HG02973 (cell line): ENCODE data around the gene DBNDD2.

Experiments
- ATAC-seq: cut with Tn5 transposase; IDR thresholded peaks from one replicate; pipeline ENCODE4 v1.9.1; 2021; ENCODE audit warnings: moderate library complexity; ENCODE audit not compliant: unreplicated experiment

The DBNDD2 gene

DNA sequence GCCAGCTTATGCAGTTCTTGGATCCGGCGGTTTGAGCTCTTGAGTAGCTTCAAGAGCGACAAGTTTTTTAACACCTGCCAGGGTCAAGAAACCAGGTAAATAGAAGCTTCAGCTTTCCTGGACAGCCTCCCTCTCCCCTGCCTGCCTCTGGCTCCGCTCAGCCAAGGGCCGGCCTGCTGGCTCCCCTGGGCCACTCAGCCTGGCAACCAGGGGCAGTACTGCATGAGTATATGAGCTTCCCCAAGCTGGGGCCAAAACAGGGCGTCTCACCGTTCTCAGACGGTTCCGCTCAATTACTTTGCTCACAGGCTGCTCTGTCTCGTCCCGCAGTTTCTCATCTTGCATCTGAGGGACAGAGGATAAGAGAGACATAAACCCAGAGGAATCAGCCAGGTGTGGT lies 30.8 kb upstream of the DBNDD2 start:
- no peak for ATAC-seq

DNA sequence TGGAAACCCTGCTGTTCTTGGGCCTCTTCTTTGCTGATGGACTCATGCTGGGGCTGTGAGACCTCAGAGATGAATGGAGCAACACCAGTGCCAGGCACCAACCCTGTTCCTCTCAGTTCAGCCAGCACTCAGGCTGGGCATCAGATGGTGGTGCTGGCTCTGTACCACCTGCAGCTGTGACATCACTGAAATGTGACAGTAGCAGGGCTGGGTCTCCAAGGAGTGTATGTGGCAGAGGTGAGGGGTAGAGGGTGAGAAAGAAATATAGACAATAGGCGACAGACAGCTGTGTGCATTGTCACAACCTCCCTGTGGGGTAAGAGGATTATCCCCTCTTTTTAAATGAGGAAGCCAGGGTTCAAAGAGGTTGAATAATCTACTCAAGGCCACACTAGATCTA lies 29.9 kb upstream of the DBNDD2 start, which contains the start of gene TP53TG5:
Gene TP53TG5, minus strand, starts transcription at position 135 of the 400 bp plus-strand sequence. Its CDS starts 89 bp downstream, at position 46.
- ATAC-seq: no peak

DNA sequence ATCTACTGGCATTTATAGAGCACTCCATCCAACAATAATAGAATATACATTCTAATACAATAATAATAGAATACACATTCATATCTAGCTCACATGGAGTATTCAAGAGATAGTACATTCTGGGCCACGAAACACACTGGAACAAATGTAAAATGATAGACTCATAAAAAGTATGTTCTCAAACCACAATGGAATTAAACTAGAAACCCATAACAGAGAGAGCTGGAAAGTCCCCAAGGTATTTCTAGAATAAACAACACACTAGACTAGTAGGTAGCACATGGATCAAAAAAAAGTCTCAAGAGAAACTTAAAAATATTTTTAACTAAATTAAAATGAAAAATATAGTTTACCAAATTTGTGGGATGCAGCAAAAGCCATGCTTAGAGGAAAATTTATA lies 20.8 kb upstream of the DBNDD2 start:
- ATAC-seq: no peak

DNA sequence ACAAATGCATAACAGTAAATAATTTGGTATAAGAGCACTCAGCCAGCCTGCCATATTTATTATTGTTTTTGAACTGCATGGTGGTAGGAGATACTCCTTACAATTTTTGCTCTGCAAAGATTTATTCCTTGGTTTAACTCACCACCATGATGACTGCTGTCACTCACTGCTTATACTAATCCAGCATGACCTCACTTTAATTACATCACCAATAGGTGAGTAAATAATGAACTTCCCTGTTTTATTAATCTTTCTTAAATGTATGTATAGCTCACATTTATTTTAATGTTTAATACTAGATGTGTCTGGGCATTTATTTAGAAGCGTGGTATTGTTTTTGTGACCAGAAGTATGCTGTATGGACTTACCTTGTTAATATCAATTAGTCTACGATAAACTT lies 17.2 kb upstream of the DBNDD2 start:
- no peak for ATAC-seq

DNA sequence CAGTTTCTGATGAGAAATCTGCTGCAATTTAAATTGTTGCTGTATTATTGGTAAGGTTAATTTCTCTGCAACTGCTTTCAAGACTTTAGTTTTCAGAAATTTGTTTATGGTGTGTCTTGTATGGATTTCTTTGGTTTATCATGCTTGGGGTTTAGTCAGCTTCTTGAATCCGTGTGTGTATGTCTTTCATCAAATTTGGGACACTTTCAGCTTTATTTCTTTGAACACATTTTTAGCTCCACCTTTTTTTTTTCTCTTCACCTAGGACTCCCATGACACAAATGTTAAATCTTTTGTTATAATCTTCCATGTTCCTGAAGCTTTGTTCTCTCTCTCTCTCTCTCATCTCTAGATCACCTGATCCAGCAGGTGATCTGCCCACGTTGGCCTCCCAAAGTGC lies 16.5 kb upstream of the DBNDD2 start:
- ATAC-seq: no peak

DNA sequence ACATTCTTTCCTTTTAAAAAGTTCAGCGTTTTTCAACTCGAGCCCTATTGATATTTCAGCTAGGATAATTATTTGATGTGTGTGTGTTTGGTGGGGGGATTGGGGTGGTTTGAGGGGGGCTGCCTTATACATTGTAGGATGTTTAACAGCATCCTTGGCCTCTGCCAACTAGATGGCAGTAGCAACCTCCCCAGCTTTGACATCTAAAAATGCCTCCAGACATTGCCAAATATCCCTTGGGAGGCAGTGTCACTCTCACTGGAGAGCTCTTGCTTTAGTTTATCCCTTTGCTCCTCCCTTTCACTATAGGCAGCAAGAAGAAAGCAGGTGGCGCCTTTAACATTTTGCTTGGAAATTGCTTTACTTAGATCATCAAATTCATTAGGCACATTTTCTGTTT lies 15.4 kb upstream of the DBNDD2 start:
- ATAC-seq: no peak

DNA sequence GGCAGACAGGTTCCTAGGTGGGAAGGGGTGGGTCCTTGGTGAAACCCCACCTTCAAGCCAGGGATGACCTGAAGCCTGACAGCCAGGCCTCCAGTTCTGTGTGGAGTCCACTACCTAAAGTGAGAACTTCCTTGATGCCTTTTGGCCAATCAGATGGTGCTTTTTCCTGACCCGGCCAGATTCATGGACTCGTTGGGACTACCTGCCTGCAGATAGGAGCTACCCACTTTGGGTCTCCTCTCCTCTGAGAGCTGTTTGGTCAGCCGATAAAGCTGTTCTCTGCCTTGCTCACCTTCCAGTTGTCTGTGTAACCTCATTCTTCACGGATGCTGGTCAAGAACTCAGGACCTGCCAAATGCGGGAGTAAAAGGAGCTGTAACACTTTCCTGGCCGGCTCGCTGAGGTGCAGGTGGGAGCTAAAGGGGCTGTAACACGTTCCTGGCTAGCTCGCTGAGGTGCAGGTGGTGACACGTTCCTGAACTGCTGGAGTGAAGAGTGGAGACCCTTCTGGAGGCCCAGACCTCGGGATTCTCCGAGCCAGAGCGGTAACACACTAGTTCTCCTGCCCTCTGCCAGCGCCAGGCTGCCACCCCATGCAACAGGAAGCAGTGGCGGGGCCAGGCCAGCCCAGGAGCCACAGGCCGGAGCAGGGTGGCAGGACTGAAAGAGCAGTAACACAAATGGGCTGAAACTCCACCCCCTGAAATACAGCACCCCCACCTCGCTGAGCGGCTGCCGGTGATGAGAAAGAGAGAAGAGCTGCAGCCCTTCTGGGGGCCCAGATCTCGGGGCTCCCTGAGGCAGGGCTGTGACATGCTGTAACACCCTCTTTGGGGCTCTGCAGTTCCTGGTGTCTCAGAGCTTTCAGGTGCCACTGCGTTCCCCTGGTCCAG lies 13.6 kb upstream of the DBNDD2 start:
- ATAC-seq: no peak

DNA sequence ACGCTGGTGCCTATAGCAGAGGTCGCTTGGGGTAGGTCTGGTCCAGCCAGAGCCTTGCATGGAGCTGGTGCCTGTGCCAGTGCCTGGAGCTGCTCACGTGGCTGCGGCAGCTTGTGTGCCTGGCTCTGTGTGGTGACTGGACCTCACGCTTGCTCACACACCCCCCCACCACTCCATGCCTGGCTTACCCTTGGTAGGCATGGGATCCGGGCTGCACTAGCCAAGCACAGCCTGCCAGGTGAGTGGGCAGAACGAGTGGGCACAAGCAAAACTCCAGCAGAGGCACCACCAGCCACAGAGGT lies 13.0 kb upstream of the DBNDD2 start:
- ATAC-seq: no peak

DNA sequence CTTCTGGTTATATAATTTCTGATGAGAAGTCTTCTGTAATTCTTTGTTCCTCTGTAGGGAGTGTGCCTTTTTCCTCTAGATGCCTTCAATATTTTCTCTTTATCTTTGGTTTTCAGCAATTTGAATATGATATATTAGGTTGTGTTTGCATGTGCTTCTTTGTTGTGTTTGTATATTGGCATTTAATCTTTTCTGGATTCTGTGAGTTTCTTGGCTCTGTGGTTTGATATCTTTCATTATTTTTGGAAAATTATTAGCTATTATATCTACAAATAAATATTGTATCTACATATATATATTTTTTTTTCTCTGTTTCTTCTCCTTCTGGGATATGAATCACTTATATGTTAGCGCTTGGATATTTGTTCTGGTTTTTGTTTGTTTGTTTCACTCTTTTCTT lies 9.1 kb upstream of the DBNDD2 start:
- no peak for ATAC-seq

DNA sequence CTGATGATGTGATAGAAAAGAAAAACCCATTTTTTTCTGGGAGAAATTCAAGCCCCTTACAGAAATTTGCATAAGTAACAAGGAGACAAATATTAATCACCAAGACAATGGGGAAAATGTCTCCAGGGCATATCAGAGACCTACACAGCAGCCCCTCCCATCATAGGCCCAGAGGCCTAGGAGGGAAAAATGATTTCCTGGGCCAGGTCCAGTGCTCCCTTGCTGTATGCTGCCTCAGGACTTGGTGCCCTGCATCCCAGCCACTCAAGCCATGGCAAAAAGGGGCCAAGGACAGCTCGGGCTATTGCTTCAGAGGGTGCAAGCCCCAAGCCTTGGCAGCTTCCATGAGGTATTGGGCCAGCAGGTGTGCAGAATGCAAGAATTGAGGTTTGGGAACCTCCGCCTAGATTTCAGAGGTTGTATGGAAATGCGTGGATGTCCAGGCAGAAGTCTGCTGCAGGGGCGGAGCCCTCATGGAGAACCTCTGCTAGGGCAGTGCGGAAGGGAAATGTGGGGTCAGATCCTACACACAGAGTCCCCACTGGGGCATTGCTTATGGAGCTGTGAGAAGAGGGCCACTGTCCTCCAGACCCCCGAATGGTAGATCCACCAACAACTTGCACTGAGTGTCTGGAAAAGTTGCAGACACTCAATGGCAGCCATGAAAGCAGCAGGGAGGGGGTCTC lies 7.6 kb upstream of the DBNDD2 start:
- no peak for ATAC-seq

DNA sequence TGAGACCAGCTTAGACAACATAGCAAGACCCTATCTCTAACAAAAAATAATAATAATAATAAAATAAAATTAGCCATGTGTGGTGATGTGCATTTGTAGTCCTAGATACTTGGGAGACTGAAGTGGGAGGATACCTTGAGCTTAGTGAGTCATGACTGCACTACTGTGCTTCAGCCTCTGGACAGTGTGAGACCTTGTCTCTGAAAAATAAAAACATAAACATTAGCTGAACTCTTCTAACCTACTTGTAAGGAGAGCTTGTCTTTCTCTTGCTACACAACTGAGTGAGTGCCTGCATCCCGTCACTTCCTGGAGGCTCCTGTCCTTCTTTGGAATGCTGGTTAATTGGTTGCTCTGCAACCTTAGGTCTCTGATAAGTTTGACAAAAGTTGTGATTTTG lies 5.1 kb upstream of the DBNDD2 start:
- ATAC-seq: no peak

DNA sequence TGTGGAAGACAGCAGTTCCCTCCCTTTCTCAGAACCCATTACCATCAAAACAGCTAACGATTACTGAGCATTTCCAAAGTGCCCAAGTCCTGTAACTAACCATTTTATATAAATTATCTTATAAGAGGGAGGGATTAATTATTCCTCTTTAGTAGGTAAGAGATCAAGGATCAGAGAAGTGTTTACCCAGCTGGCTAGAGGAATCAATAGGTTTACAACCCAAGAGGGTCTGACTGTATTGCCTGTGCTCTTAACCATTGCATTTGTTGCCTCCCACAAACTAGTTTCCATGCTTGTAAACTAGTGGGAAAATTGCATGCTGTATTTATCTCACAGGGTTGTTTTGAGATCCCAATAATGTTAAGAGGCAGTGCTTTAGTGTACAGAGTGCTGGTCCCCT lies 3.7 kb upstream of the DBNDD2 start:
- ATAC-seq: no peak

DNA sequence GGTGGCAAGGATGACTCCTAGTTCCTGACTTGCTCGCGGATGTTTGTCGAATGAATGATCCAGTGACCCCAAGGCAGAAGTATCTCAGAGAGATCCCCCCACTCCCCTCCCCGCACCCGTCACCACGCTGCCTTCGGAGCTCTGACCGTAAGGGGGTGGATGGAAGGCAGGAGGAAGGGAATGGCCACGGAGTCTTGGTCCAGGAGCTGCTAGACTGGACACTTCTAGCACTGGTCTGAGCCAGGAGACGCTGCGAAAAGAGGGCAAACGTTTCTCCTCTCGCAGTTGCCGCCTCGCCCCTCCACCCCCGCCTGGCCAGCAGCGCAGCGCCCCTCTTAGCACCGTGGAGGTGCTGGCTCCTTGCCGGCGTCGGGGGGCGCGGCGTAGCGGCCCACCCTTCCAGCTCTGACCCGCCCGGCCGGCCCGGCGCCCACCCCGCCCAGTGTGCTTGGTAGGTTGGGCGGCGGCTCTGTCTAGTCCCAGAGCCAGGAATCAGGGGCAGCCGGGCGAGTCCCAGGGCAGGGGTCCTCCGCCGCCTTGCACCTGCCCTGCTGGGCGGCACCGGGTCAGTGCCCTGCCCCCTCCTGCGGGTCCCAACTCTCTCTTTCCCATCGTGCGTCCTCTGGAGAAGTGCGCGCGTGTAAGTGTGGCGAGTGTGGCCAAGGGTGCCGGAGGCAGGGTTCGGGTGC lies 2.4 kb upstream of the DBNDD2 start:
- no peak for ATAC-seq

DNA sequence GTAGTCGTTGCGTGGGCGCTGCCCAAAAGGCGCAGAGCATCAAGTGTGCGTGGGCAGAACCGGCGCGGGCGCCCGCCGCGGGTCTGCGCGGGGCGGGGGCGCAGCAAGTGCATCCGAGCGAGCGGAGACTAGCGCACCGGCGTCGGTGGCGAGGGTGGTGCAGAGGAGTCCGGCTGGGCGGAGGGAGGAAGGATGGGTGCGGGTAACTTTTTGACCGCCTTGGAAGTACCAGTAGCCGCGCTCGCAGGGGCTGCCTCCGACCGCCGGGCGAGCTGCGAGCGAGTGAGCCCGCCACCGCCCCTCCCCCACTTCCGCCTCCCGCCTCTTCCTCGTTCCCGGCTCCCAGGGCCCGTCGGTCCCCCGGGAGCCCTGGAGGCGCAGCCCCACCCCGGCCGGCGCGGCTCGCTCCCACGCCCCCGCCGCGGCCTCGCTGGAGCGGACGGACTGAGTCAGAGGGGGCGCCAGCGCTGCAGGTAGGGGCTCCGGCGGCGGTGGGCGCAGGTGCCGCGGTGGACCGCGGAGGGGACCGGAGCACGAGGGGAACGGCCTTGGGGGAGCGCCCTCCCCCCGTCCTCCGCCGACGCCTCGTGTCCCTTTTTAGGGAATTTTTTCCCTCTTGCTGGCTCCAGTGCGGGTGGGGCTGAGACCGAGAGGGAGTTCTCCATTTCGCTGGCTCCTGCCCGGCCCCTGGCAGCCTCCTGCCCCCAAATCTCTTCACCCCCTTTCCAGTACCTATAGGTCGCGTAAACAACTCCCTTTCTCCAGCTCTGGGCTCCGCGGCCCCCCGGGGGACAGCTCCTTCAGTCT lies 1.6 kb upstream of the DBNDD2 start:
- ATAC-seq: no peak

DNA sequence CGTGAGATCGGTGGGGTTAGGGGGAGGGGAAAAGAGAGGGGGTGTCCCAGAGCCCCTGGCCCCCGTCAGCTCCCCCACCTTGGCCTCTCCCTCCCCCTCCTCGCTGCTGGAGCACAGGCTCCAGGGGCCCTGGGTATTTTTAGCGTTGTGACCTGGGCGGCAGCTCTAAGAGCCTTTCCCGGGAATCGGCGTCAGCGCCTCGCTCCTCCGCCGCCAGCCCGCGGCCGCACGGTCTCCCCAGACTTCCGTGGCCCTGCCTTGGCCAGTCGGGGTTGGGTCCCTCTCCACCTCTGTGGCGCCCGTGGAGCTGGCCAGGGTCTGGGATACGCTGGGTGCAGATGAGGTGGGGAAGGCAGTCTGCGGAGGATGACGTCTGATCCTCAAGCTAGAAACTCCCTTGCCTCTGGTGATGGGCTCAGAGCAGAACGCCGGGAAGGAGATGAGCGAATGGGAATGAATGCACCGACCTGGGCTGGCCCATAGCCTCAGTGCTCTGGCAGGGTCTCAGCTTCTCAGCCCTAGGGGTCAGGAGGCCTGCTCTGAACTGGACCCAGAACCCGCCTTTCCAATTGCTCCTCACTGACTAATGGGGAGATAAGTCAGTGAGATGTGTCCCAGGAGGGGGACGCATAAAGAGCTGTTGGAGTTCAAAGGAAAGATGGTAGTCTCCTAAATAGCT lies 883 bp upstream of the DBNDD2 start:
- no peak for ATAC-seq

DNA sequence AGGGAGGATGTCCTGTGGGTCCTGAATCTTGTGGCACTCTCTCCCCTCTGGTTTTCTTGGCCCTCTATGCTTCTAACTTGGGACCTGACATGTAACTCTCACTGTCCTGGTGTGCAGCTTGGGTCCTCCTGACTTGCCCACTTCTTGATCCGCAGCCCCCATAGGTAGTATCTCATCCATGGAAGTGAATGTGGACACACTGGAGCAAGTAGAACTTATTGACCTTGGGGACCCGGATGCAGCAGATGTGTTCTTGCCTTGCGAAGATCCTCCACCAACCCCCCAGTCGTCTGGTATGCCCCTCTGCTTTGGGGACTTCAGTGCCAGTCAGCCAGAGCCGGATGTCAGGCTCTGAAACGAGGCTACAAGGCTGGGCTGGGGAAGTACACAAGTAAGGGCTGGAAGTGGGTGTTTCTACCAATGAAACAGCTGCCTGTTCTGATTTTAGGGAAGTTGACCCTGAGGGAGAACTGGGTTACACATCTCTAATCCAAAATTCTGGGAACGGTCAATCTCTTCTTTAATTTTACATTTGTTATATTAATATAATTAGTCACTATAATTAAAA lies 641 bp downstream of the DBNDD2 start:
- no peak for ATAC-seq

DNA sequence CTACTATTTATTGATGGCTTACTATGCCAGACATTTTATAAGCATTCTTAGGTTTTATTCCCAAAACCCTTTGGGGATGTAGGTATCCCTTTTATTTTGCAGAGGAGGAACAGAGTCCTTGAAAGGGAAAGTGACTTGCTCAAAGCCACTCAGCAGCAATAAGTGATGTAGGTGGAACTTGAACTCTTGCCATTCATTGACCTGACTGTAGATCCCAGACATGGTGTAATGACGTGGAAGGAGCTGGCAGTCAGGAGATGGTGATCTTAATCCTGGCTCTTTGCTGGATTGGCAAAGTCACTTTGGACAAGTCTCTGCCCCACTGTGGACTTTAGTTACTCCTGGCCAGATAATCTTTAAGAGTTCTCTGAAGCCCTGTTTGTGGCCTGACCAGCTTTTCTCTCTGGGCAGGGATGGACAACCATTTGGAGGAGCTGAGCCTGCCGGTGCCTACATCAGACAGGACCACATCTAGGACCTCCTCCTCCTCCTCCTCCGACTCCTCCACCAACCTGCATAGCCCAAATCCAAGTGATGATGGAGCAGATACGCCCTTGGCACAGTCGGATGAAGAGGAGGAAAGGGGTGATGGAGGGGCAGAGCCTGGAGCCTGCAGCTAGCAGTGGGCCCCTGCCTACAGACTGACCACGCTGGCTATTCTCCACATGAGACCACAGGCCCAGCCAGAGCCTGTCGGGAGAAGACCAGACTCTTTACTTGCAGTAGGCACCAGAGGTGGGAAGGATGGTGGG lies 1.6 kb downstream of the DBNDD2 start:
- no peak for ATAC-seq

DNA sequence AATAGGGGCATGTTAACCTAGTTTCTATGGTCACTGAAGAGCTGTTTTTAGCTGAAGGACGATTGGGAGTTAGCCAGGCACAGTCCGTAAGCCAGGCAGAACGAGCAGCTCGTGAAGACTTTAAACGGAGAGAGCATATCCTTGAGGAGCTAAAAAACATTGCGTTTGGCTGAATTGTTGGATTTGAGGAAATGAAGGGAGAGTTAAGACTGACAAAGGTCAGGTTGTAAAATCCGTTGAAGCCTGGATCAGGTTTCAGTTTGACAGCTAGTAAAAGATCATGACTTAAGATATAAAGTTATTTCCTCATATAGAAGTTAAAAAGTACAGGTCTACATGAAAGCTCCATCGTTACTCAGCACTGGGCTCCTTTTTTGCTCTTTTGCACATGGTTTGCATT lies 2.8 kb downstream of the DBNDD2 start:
- ATAC-seq: no peak

DNA sequence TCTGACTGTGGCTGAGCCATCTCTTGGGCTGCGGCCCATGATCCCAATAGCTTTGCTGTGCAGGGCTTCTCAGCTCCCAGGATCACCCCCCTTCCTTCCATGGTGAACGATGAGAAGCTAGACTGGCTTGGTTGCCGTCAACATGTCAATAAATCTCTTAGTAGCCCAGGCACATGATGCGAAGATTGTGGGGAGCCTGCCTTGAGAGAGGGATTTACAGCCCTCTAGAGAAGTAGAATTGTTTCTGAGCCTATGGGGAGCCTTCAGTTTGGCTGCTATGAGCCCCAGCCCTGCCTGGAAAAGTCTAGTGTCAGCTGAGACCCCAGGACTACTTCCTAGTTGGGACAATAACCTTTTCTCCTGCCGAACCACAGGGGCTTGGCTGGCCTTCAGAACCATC lies 4.6 kb downstream of the DBNDD2 start:
- no peak for ATAC-seq

DNA sequence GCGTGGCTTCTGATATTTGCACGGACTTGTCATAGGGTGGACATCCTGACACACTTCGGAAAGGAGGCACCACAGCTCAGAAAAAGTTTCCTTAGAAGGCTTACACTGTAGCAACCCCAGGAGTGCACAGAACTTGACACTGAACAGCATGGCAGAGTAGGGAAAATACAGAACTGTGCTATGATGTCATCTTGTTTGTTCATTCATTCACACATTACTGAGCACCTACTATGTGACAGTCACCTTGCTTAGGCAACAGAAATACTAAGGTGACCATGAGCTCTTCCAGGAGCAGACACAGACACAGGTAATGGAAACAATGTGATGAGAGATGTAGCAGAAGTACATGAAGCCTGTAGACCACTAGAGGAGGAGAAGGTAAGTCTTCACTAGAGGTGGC lies 5.4 kb downstream of the DBNDD2 start:
- ATAC-seq: no peak
